Smooth muscle cell (in vitro differentiated cells): ENCODE data around the gene ZNF678. TPM values are rescaled to one million over a fixed set of nuclear protein-coding genes. Genes with fewer than 3 reads are reported as not detected.

Source experiments
- DNase-seq: peaks from one replicate; lab custom pipeline; 2025; ENCODE audit not compliant: unreplicated experiment; lab: John Stamatoyannopoulos, UW
- H2AFZ ChIP-seq: fragments of 200-600 bp; sonication (generic); 2 replicates; pipeline ENCODE4 v1.6.0; 2016; ENCODE audit warnings: antibody characterized with exemption, low read depth, mild to moderate bottlenecking
- H3F3A ChIP-seq: fragments of 200-600 bp; sonication (generic); 2 replicates; pipeline ENCODE4 v1.6.0; 2017; ENCODE audit warnings: antibody characterized with exemption, low read depth
- H3K27ac ChIP-seq: fragments of 200-600 bp; sonication (generic); 2 replicates; pipeline ENCODE4 v1.5.1; 2016; ENCODE audit warnings: low read depth, mild to moderate bottlenecking
- H3K27me3 ChIP-seq: fragments of 200-600 bp; sonication (generic); 2 replicates; pipeline ENCODE4 v1.6.1; 2016; ENCODE audit warnings: low read depth, mild to moderate bottlenecking
- H3K36me3 ChIP-seq: fragments of 200-600 bp; sonication (generic); 2 replicates; pipeline ENCODE4 v1.5.1; 2016; ENCODE audit warnings: low read depth
- H3K4me1 ChIP-seq: fragments of 200-600 bp; sonication (generic); 2 replicates; pipeline ENCODE4 v1.5.1; 2016; ENCODE audit warnings: low read depth
- H3K4me2 ChIP-seq: fragments of 200-600 bp; sonication (generic); 2 replicates; pipeline ENCODE4 v1.6.0; 2016; ENCODE audit warnings: mild to moderate bottlenecking
- H3K4me3 ChIP-seq: fragments of 200-600 bp; sonication (generic); 2 replicates; pipeline ENCODE4 v1.5.1; 2016; ENCODE audit warnings: mild to moderate bottlenecking
- H3K79me2 ChIP-seq: fragments of 200-600 bp; sonication (generic); 2 replicates; pipeline ENCODE4 v1.6.0; 2016; ENCODE audit warnings: low read depth, mild to moderate bottlenecking
- H3K9ac ChIP-seq: fragments of 200-600 bp; sonication (generic); 2 replicates; pipeline ENCODE4 v1.6.0; 2016; ENCODE audit warnings: low read depth
- H3K9me3 ChIP-seq: fragments of 200-600 bp; sonication (generic); replicated peaks from 2 replicates; pipeline ENCODE4 v1.5.1; 2016; ENCODE audit warnings: low read depth
- H4K20me1 ChIP-seq: fragments of 200-600 bp; sonication (generic); 2 replicates; pipeline ENCODE4 v1.6.0; 2016; ENCODE audit warnings: low read depth
- CTCF ChIP-seq: fragments of 200-600 bp; sonication (generic); IDR thresholded peaks from 2 replicates; pipeline ENCODE4 v1.5.1; 2017; ENCODE audit warnings: borderline replicate concordance, mild to moderate bottlenecking, antibody characterized with exemption; ENCODE audit not compliant: insufficient read depth, poor library complexity, severe bottlenecking
- WGBS: methylation state at CpG from one replicate; pipeline ENCODE4 v1.1.7; 2016; ENCODE audit warnings: low lambda C conversion rate; 5-methylcytosine and 5-hydroxymethylcytosine counted together
- polyA plus RNA-seq: library from polyadenylated mRNA; unstranded; fragments of >200 nt; fragmentation: Nextera tagmentation; extraction: Ambion mirVana; gene quantifications from 2 replicates; pipeline ENCODE4 v1.2.1, GENCODE V29; 2016
- total RNA-seq: library from RNA; depleted of rRNA; stranded (reverse); fragments of >200 nt; gene quantifications from 2 replicates; pipeline ENCODE4 v1.2.3, GENCODE V29; 2014

The ZNF678 gene
- total and polyA plus RNA-seq, 2 experiments from 2014 or later: 2.1 to 8.7 TPM

GRCh38 chr1:227622739-227623475, 59.6 kb downstream of the ZNF678 start:
- Histone ChIP-seq H3K27ac (no peak overlapping the region), H2AFZ (no peak overlapping the region), H3K9me3 (peaks cover 20% of the 10 kb centered on the region), H3K4me3 (no peak overlapping the region), H3K4me1 (no peaks in the 10 kb centered on the region), H3K79me2 (peaks cover 8% of the 10 kb centered on the region), H3K27me3 (no peaks in the 10 kb centered on the region), H3K36me3 (peaks cover 10% of the 10 kb centered on the region), H3K9ac (no peak overlapping the region), H4K20me1 (no peaks in the 10 kb centered on the region), H3F3A (no peaks in the 10 kb centered on the region), H3K4me2 (no peak overlapping the region)
- 85% methylated on average over 1 of the region's 1 CpG for WGBS
- no peak for TF ChIP-seq CTCF
- DNase-seq: no peak

GRCh38 chr1:227632325-227632724, 69.0 kb downstream of the ZNF678 start:
- Histone ChIP-seq H3F3A (no peaks in the 10 kb centered on the region), H3K4me2 (no peak overlapping the region), H2AFZ (no peak overlapping the region), H3K36me3 (no peaks in the 10 kb centered on the region), H4K20me1 (no peaks in the 10 kb centered on the region), H3K4me3 (no peak overlapping the region), H3K9me3 (peaks cover 3% of the 10 kb centered on the region), H3K9ac (no peak overlapping the region), H3K79me2 (no peaks in the 10 kb centered on the region), H3K27me3 (no peaks in the 10 kb centered on the region), H3K4me1 (no peaks in the 10 kb centered on the region), H3K27ac (no peak overlapping the region)
- no peak for TF ChIP-seq CTCF
- no peak for DNase-seq
- 93% methylated on average over 13 of the region's 13 CpGs for WGBS

GRCh38 chr1:227635596-227635995, 72.2 kb downstream of the ZNF678 start:
- TF ChIP-seq CTCF: no peak
- Histone ChIP-seq H3K9me3 (peaks cover 13% of the 10 kb centered on the region), H3K36me3 (no peaks in the 10 kb centered on the region), H3F3A (no peaks in the 10 kb centered on the region), H3K9ac (no peak overlapping the region), H3K4me2 (no peak overlapping the region), H2AFZ (no peak overlapping the region), H3K27ac (no peak overlapping the region), H3K4me1 (no peaks in the 10 kb centered on the region), H3K27me3 (no peaks in the 10 kb centered on the region), H3K4me3 (no peak overlapping the region), H4K20me1 (no peaks in the 10 kb centered on the region), H3K79me2 (peaks cover 4% of the 10 kb centered on the region)
- whole genome bisulfite sequencing: over 99% methylated on average over 9 of the region's 9 CpGs
- no peak for DNase-seq

- H3K79me2 ChIP-seq: no peaks in the 10 kb centered on the region
- TF ChIP-seq CTCF: no peak
- no peaks in the 10 kb centered on the region for H3K4me1 ChIP-seq
- H3K27me3 ChIP-seq: no peaks in the 10 kb centered on the region
- no peak overlapping the region for H3K4me3 ChIP-seq
- no peak for DNase-seq
- no peak overlapping the region for H3K4me2 ChIP-seq
- H4K20me1 ChIP-seq: no peaks in the 10 kb centered on the region
- peaks cover 11% of the 10 kb centered on the region for H3F3A ChIP-seq
- no peak overlapping the region for H3K27ac ChIP-seq
- H3K9me3 ChIP-seq: peaks cover 93% of the 10 kb centered on the region
- H3K36me3 ChIP-seq: peaks cover 85% of the 10 kb centered on the region
- H3K9ac ChIP-seq: no peak overlapping the region
- H2AFZ ChIP-seq: no peak overlapping the region
- WGBS: 95% methylated on average over 2 of the region's 2 CpGs
Measured at GRCh38 chr1:227654431-227654830, 91.1 kb downstream of the ZNF678 start.
